KOPT-K1 (cell line): Measurements from ENCODE around the gene FLT1.

Experiments used
- H3K27ac ChIP-seq: fragments of 200-600 bp; sonication (generic); 2 replicates; pipeline ENCODE4 v1.5.1; 2016; ENCODE audit warnings: antibody characterized with exemption, mild to moderate bottlenecking, low read depth, low read length; ENCODE audit not compliant: poor library complexity, severe bottlenecking
- H3K36me3 ChIP-seq: fragments of 200-600 bp; sonication (generic); 2 replicates; pipeline ENCODE4 v1.5.1; 2017; ENCODE audit warnings: antibody characterized with exemption, mild to moderate bottlenecking, low read length, moderate library complexity; ENCODE audit not compliant: insufficient read depth
- H3K9me3 ChIP-seq: fragments of 200-600 bp; sonication (generic); 2 replicates; pipeline ENCODE4 v1.5.1; 2017; ENCODE audit warnings: antibody characterized with exemption, low read length, mild to moderate bottlenecking; ENCODE audit not compliant: insufficient read depth, poor library complexity, severe bottlenecking

Gene FLT1

GRCh38 chr13:28499609-28500008, 4.7 kb upstream of the FLT1 start:
- no peak overlapping the region for H3K27ac ChIP-seq
- no peaks in the 10 kb centered on the region for H3K36me3 ChIP-seq
- H3K9me3 ChIP-seq = no peaks in the 10 kb centered on the region

- H3K27ac ChIP-seq = no peak overlapping the region
- H3K9me3 ChIP-seq = no peaks in the 10 kb centered on the region
- no peaks in the 10 kb centered on the region for H3K36me3 ChIP-seq
Observed at GRCh38 chr13:28498481-28499115, 3.7 kb upstream of the FLT1 start.

- no peaks in the 10 kb centered on the region for H3K36me3 ChIP-seq
- no peaks in the 10 kb centered on the region for H3K9me3 ChIP-seq
- H3K27ac ChIP-seq = peak overlapping the region; percentile 25
Observed at GRCh38 chr13:28497143-28497876, 2.4 kb upstream of the FLT1 start.

GRCh38 chr13:28496188-28496564, 1.2 kb upstream of the FLT1 start:
- Histone ChIP-seq H3K27ac (no peak overlapping the region), H3K9me3 (no peaks in the 10 kb centered on the region), H3K36me3 (no peaks in the 10 kb centered on the region)

GRCh38 chr13:28495538-28496187, 735 bp upstream of the FLT1 start:
- H3K36me3 ChIP-seq = no peaks in the 10 kb centered on the region
- H3K9me3 ChIP-seq = no peaks in the 10 kb centered on the region
- no peak overlapping the region for H3K27ac ChIP-seq

GRCh38 chr13:28494504-28494777, 487 bp downstream of the FLT1 start:
- Histone ChIP-seq H3K9me3 (no peaks in the 10 kb centered on the region), H3K27ac (peak overlapping the region; percentile 53), H3K36me3 (no peaks in the 10 kb centered on the region)

GRCh38 chr13:28493740-28494503, 1.0 kb downstream of the FLT1 start:
- Histone ChIP-seq H3K27ac (peak overlapping the region; percentile 53), H3K9me3 (no peaks in the 10 kb centered on the region), H3K36me3 (no peaks in the 10 kb centered on the region)

GRCh38 chr13:28492569-28493367, 2.2 kb downstream of the FLT1 start:
- H3K27ac ChIP-seq = peak overlapping the region; percentile 8
- H3K36me3 ChIP-seq = no peaks in the 10 kb centered on the region
- no peaks in the 10 kb centered on the region for H3K9me3 ChIP-seq

- no peak overlapping the region for H3K27ac ChIP-seq
- no peaks in the 10 kb centered on the region for H3K9me3 ChIP-seq
- no peaks in the 10 kb centered on the region for H3K36me3 ChIP-seq
Observed at GRCh38 chr13:28490061-28490460, 4.9 kb downstream of the FLT1 start.

- H3K36me3 ChIP-seq = no peaks in the 10 kb centered on the region
- peak overlapping the region; percentile 4 for H3K27ac ChIP-seq
- H3K9me3 ChIP-seq = no peaks in the 10 kb centered on the region
Observed at GRCh38 chr13:28489524-28489931, 5.4 kb downstream of the FLT1 start.

GRCh38 chr13:28488376-28489005, 6.4 kb downstream of the FLT1 start:
- Histone ChIP-seq H3K36me3 (no peaks in the 10 kb centered on the region), H3K9me3 (no peaks in the 10 kb centered on the region), H3K27ac (no peak overlapping the region)

GRCh38 chr13:28485996-28486543, 8.9 kb downstream of the FLT1 start:
- no peaks in the 10 kb centered on the region for H3K36me3 ChIP-seq

GRCh38 chr13:28485551-28485950, 9.4 kb downstream of the FLT1 start:
- Histone ChIP-seq H3K9me3 (no peaks in the 10 kb centered on the region), H3K27ac (no peak overlapping the region), H3K36me3 (no peaks in the 10 kb centered on the region)

More at GRCh38 chr13:28485996-28486543, 8.9 kb downstream of the FLT1 start:
- Histone ChIP-seq H3K27ac (no peak overlapping the region), H3K9me3 (no peaks in the 10 kb centered on the region)

GRCh38 chr13:28485097-28485496, 9.8 kb downstream of the FLT1 start:
- Histone ChIP-seq H3K27ac (no peak overlapping the region), H3K9me3 (no peaks in the 10 kb centered on the region), H3K36me3 (no peaks in the 10 kb centered on the region)
